Activated CD8-positive, alpha-beta memory T cell treated with anti-CD3 and anti-CD28 coated beads for 4 hours (primary cell): Measurements from ENCODE around the gene TGFBR1.

Experiments used
- DNase-seq, 2 donors: peaks; one replicate each; pipeline ENCODE4 v3.0.0-alpha.2; 2020; ENCODE audit warnings: low read depth in 2 of 2

Gene TGFBR1

DNA sequence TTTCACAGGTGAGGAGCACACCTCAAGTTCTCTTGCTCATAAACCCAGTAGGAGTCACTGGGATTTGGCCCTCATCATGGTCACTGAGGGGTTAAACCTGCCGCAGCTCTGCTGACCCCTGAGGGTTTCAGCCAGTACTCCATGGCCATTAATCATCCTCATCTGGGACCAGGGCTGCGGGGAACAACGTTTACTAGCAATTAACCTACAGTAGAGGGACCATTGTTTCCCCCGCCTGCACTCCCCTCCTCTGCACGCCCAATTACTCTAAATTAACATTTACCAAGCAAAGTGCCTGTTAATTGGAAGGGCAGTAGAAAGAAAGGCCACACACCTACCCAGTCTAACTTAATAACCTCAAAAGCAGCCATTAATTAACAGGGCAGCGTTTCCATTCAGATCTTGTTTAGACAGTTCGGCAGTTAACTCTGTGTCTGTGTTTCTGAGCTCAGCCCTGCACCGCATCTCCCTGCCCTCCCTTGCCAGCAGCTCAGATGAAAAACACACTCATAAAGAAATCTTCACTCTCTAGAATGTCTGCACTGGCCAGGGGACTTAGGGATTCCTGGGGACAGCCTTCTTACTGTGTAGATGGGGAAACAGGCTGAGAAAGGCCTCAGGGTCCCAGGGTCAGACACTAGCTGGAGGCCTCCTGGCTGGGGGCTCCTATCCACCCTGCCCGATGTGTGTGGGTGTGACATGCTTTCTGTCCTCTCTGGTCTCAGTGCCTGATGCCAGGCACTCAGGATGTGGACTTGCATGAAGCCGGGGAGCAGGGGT, 65.3 kb downstream of the TGFBR1 start:
- DNase-seq: no peak

DNA sequence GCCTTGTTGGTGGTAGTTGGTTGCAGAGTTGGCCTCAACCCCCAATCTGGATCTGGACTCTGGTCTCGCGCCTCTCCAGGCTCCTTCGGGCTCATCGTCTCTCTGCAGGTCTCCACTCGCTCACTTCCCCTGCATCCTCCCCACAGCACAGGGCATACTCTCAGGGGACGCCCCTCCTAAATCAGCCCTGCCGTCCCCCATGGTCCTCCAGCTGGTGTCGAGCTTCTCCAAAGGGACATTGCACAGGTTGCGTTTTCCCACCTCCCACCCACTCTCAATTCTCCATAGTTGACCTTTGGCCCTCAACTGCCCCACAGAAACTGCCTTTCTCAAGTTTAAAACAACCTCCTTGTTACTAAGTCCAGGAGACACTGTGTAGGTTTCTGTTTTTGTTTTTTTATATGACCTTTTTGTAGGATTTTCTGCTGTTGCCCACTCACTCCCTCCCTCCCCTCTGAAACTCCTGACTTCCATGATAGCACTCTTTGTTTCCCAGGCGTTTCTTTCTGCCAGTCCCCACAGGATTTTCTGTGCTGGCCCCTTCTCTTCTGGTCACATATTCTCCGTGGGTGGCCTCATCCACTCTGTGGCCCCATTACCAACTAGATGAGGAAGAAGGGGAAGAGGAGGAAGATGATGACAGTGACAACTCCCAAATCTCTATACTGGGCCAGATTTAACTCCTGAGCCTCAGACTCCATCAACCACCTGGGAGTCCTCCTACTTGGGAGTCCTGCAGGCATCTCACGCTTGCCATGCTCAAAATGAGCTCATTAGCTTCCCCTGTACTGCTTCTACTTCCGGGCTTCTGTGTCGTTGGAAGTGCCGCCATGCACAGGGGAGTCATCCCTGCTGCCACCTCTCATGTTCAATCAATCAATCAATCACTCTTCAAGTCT, 66.6 kb downstream of the TGFBR1 start:
- no peak for DNase-seq

DNA sequence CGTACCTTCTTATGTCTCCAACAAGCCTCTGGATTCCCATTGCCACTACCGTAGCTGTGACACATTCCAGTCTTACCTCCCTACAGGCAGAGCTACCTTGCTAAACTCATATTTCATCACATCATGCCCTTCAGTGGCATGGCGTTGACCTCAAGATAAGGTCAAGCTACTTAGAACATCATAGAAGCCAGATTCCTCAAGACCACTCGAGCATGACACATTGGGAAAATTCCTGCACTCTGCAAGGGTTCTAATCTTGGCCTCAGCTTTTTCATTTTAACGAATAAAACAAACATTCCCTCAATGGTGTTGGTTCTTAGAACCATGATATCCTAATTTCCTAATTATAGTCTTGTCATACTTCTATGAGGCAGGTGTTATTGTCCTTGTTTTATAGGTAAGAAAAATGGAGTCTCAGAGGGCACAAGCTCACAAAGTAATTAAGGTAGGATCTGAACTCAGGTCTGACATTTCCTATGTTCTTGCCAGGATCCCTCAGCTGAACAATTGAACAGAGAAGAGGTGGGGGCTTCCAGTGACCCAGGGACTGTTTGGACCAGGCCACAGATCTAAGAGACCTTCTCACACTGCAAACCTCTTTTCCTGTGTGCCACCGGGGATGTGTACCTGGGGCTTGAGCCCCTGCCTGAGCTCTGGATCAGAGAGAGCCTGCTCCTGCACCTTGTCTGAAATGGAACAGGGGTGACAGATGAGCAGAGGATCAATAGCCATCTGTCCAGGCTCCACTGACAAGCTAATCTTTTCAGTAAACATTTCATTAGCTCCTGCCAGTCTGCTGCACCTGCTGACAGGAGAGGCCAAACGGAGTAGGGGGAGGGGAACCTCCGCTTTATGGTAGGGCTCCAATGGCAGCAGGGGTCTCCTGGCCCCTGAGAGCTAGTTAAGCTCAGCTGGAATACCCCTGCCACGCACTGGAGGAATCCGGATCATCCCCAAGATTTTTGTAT, 67.5 kb downstream of the TGFBR1 start:
- DNase-seq: no peak

DNA sequence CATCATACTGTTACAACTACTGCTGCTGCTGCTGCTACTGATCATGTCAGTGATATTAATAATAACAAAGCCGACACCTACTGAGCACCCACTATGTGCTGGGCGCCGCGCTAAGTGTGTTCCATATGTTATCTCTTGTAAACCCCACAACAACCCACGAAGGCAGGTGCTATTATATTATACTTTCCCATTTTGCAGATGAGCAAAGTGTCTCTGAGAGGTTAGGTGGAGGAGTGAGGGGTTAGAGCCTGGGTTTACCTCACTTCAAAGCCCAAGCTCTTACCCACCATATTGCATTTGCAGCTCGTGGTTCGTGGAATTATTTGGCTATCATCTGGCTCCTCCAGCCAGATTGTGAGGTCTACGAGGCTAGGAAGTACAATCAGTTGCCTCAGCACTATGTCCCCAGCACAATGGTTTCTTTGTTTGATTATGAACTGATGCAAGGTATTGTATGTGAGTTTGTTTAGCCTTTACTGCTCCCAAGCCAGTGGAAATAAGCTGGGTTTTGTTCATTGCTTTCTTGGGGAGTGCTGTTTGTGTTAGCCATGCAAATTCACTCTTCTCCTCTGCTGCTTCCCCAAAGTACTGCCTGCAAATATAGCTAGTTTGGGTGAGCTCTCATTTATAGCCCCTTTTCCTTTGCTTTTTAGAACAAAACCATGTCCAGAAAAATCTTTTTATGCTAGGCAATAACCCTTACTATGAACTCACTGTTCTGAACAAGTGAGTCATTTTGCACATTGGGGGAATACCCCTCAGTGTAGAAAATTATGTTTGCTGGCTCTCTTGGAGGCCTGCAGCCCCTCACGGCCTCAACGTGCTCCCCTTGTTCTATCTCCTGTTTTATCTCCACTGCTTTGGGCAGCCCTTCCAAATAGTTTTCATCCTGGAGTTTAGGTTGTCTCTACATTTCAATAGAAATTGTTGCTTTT, 68.9 kb downstream of the TGFBR1 start:
- DNase-seq: no peak

DNA sequence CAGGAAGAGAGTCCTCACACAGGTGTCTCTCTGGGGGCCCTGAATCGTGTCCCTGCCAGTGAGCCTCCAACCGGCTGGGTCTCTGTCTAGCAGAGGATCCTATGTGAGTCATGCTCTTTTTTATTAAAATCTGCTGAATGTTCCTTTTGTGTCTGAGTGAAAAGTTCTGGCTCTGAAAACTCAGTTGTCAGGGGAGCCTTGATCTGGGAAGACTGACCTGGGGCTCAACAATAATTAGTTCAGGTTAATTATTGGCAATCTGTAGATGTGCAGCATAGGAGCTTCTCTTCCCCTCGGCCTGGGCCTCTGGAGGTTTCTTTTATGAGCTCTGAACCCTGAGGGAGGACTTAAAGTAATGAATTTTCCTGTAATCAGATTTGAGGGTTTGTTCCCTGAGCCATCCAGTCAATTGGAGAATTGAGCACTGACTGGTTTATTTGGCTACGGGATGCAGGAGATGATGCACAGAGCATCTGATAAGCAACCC, 71.7 kb downstream of the TGFBR1 start:
- DNase-seq: no peak

DNA sequence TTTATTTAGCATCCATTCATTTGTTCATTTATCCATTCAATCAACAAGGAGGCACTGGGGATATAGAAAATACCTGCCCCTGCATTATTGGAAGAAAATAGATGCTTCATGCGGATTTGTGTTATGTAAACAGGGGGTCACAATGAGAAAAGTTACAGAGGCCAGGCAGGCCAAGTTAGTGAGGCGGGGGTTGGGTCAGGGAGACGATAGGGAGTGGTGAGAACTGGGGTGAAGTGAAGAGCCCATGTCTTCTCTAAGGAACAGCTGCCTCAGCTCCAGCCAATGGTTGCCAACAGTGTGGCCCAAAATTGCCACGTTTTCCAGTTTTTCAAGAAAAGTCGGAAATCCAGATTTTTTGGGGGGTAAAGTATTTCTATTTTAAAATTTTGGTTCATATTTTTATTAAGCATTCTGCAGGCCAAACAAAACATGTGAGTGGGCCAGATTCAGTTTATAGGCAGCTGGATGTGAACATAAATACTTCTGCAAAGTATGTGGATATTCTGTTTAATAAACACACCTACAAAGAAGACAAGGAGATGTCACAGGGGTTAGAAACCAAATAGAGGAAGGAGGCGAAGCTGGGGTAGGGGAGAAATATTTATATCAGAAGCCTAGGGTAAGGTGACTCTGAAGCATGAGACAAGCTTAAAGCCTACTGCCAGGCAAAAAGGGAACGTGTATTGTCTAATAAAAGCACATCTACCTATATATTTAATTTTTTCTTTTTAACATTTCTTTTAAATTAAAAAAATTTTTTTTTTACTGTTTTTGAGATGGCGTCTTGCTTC, 72.9 kb downstream of the TGFBR1 start:
- DNase-seq: no peak

DNA sequence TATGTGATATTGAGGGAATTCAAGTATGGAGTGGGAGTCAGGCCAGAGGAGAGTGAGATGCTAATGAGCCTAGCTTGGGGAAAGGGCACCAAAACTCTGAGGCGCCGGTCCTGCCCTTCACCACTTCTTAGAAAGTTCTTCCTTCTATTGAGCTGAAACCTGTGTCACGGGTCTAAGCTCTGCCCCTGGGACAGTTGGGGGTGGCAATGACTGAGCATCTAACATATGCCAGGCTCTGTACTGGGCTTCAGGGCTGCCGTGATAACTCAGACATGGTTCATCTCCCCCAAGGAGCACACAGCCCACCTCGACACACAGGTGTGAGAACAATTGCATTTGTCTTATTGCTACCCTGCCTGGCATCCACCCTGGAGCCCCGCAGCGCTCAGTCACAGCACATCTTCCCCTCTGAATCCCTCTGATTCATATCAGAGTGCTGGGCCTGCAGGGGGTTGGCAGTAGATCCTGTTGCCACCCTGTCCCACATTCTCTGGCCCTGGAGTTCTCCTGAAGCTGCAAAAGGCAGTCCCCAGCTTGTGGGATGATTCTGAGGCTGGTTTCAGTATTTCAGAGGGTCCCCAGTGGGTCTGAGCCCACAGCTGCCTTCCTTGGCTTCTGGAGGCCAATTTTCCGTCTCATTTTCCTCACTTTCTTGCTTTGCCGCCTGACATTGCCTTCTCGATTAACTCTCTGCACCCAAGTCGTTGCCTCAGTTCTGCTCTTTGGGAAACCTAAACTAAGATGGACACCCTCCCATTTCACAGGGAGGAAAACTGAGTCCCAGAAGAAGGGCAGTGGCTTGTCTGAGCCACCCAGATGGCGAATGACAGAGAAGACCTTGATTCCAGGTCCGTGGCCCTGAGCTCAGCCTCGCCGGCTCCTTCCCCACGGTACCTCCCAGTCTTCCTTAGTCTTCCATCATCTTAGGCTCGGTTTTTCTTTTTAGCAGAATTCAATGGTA, 74.3 kb downstream of the TGFBR1 start:
- no peak for DNase-seq

DNA sequence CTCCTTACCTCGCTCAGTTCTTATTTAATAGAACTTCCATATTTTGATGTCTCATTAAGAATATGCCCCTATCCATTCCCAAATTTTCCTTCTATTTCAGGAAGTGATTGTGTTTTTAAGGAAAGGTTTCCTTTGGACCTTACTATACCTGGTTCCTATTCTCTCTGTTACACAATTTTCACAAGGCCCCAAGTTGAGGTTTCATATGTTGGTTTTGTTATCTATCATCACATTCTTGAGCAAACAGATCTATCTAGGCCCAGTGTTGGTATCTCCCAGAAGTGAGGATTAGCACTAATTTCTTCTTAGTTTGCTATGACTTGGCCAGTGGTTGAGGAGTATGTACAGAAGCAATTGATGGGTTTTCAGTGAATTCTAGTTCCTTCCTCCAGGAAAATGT, 75.3 kb downstream of the TGFBR1 start:
- no peak for DNase-seq

DNA sequence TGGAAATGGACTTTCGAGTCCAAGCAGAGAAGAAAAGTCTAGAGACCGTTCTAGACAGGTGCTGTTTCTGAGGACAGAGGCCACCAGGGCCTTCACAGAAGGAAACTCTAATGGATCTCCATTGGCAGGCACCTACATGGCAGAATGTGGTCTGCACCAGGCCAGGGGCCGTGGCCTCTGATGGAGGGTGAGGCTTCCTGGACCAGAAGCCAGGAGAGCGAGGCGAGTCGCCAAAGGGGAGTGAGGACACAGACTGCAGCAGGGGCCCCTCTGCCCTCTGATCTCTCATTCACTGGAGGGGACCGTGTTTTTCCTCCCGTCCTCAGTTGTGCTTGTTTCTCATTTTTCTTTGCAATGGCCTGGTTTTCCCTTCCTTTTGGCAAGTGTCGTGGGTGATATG, 75.7 kb downstream of the TGFBR1 start:
- no peak for DNase-seq

DNA sequence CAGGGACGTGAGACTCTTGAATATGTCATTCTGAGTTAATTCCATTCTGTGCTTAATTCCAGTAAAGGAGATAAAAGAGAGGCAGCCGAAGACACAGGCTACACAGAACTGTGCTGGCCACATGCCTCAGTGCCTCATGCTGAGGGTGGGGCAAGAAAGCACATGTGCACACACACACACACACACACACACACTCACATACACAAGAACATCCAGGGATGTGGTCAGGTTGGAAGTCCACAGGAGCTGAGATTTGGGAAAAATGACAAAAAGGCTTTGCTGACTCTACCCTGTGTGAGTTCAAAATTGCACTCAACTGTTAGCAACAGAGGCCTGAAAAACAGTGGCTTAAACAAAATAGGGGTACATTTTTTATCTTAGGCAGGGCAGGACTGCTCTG, 76.3 kb downstream of the TGFBR1 start:
- DNase-seq: no peak

DNA sequence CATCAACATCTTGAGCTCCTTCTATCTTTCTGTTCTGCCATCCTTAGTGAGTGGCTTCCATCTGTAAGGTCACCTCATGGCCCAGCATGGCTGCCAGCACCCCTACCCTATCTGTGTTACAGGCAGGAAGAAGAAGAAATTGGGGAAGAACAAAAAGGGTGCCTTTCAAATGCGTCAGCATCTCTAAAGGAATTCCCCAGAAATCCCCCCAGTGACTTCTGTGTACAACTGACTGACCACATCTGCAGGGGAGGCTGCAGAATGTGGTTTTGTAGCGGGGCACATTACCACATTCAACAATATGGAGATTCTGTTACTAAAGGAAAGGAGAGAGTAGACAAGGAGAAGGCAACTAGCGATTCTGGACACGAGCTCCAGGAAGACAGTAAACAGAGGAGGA, 76.7 kb downstream of the TGFBR1 start:
- no peak for DNase-seq

DNA sequence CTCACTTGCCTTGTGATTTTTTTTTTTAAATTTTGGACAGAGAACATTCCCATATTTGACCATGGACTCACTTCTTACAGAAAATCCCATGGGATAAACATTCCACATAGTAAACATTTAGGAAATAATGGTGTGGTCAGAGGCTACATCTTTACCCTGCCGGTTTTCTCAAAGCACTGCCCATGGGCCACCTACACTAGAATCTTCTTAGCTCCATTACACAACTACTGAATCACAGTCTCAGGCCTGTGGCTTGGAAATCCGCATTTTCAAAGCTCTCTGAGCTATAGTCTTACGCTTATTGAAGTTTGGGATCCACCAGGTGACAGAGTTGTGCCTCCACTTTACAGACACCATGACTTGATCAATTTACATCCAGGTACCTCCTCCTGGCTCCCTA, 77.4 kb downstream of the TGFBR1 start:
- DNase-seq: no peak

DNA sequence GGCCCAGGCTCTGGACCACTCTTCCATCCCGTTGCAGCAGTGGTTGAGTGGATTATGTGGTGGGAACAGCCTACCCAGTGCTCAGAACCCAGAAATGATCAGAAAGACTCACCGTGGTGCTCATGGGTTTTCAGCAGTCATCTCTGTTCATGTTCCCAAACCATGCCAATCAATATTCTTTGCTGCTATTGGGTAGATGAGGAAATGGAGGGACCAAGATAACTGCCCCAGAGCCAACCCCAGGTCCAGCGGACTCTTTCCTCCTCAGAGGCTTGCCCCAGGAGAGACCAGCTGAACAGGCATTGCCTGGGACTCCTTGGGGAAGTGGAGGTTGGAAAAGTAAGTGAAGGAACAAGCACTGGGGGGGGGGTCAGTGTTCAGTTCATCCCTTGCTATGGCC, 78.7 kb downstream of the TGFBR1 start:
- DNase-seq: no peak

DNA sequence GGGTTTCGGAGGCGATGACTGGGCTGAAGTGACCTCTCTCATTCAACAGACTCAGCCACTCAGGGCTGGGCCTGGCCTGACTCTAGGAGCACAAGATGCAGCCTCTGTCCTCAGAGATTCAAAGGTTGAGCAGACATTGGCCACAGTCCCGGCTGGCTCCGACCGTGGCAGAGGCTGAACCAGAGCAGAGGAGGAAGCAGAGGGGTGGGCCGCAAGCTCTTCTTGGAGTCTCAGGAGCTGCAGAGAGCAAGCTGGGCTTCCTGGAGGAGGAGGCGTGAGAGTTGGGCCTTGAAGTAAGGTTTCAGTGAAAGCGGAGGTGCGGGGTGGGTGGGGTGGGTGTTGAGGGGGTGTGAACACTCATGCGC, 79.2 kb downstream of the TGFBR1 start:
- DNase-seq: no peak

DNA sequence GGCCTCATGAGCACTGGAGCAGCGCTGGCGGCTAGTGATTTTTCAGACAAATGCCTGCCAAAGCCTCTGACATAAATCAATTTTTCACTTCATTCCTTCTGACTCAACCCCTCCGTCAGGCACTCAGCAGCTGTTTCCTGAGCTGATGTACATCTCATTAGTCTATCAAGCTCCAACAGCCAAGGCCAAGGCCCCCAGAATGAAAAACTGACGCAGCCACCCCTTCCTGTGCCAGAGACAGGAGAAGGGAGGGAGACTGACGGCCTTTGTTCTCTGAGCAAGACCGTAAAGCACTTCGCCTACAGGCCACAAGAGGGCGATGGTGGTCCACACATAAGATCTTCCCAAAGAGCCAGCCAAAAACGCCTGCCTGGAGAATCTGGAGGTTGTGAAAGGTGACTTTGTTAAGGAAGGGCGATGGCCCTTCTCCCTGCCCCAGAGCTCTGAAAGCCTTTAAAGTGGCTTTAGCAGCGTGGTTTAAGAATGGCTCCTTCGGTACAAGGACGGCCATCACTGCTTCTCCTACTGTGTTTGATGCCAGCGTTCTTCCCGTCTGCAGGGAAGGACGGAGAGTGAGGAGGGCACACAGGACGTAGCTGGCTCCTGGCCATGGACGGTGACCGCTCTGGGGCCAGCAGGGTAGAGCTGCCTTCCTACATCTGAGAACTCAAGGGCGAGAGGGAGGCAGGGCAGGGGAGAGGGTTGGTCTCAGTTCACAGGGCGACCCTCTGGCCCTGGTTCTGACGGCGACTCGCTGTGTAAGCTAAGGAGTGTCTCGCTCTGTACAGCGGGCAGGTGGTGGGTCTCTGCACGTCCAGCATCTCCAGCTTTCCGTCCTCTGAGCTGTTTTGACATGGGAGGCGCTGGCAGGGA, 79.8 kb downstream of the TGFBR1 start:
- DNase-seq: peak; percentile 45 to 67

DNA sequence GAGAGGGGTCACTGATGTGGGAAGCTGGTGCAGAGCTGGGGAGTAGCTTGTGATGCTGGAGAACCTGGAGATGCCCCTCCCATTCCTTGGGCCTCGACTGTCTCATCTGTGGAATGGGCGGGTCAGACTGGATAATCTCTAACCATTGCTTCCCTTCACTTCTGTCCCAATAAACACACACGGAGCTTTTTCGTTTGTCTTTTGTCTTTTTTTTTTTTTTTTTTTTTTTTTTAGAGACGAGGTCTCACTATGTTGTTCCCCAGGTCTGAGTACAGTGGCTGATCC, 80.4 kb downstream of the TGFBR1 start:
- no peak for DNase-seq

DNA sequence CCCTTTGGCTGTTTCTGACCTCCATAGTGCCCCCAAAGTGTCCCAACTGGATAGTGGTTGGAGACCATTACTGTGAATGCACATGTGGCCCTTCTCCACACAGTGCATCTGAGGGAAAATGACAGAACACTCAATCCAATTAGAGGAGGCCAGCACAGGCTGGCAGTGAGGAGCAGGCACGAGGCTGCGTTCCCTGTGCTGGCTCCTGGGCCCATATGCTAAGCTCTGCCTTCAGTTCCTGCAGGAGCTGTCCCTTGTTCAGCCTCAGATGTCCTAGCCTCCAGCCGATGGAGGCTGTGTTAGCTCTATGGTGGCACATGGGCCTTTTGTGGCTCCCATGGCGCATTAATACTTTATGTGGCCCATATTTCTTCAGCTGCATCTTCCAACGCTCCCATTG, 81.0 kb downstream of the TGFBR1 start:
- DNase-seq: no peak

DNA sequence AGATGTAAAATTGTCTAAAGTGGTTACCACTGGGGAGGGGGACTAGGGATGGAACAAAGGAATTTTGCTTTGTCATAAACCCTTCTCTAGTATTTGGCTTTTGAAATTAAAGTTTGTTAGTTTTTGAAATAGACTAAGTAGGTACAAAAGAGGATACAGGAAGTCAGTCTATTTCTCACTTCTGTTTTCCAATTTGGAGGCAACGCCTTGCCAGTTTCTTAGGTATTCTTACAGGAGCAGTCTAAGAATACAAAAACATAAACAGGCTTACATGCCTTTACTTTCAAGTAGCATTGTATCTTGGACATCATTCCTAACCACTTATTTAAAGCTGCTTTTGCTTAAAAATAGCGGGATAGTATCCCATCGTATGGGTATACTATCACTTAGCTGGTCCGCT, 82.4 kb downstream of the TGFBR1 start:
- no peak for DNase-seq
